ENCODE results near the gene DYNC1H1. TPM values are rescaled to one million over a fixed set of nuclear protein-coding genes. Genes with fewer than 3 reads are reported as not detected.

DYNC1H1 gene
- total and polyA plus RNA-seq, 2 of the 13 experiments (the other 11 are each of a cell fraction or from before 2014, with no cell fraction given): 74.4 to 239 TPM

GRCh38 chr14:102086972-102087761 lies 122.8 kb downstream of the DYNC1H1 start, which contains the start of gene HSP90AA1 (continued):
- TF ChIP-seq FOXP4 (CRISPR knock-in tag; IDR thresholded peaks at IDR 0.05): no peak
- 0 out of 2 replicates have a peak, but pooled peaks have one; percentile 36 for TF ChIP-seq ZFP1 (CRISPR knock-in tag; IDR thresholded peaks at IDR 0.05)
- no peak for TF ChIP-seq RORA (CRISPR knock-in tag; IDR thresholded peaks at IDR 0.05)
- TF ChIP-seq NFYC (CRISPR knock-in tag; IDR thresholded peaks at IDR 0.05): no peak
- peak; percentile 53 for TF ChIP-seq KLF6 (CRISPR knock-in tag; IDR thresholded peaks at IDR 0.05)
- TF ChIP-seq ZBTB44 (CRISPR knock-in tag; IDR thresholded peaks at IDR 0.05): peak; percentile 63; the same call in 1 of the 2 replicates
- TF ChIP-seq ZNF724P (CRISPR knock-in tag; IDR thresholded peaks at IDR 0.05; ENCODE audit: borderline replicate concordance): peak; percentile 43; the same call in 1 of the 2 replicates
- peak; percentile 89; the same call in 1 of the 2 replicates for TF ChIP-seq ZBED4 (CRISPR knock-in tag; IDR thresholded peaks at IDR 0.05; ENCODE audit: borderline replicate concordance)
- TF ChIP-seq ZNF34 (CRISPR knock-in tag; IDR thresholded peaks at IDR 0.05; ENCODE audit: borderline replicate concordance): 0 out of 2 replicates have a peak, but pooled peaks have one; percentile 80
- no peak for TF ChIP-seq SNAPC5 (CRISPR knock-in tag; IDR thresholded peaks at IDR 0.05; ENCODE audit: borderline replicate concordance)
- peak; percentile 36; the same call in 1 of the 2 replicates for TF ChIP-seq CAMTA2 (CRISPR knock-in tag; IDR thresholded peaks at IDR 0.05; ENCODE audit: borderline replicate concordance)
- TF ChIP-seq XRCC5 (optimal IDR thresholded peaks at IDR 0.05; ENCODE audit: low read length): peak; percentile 42
- no peak for TF ChIP-seq SNRNP70 (IDR thresholded peaks at IDR 0.05; ENCODE audit: low read depth, low read length)
- no peak for TF ChIP-seq SMAD3 (CRISPR knock-in tag; IDR thresholded peaks at IDR 0.05)
- peak; percentile 54; the same call in 1 of the 2 replicates for TF ChIP-seq ZMYM4 (CRISPR knock-in tag; IDR thresholded peaks at IDR 0.05)
- no peak for TF ChIP-seq CERS6 (CRISPR knock-in tag; IDR thresholded peaks at IDR 0.05)
- TF ChIP-seq ZBTB33 (CRISPR knock-in tag; IDR thresholded peaks at IDR 0.05): no peak
- TF ChIP-seq SP2 (CRISPR knock-in tag; IDR thresholded peaks at IDR 0.05): no peak
